COLO668 (cell line): ENCODE results near the gene ENOSF1.
"Not testable (repeated sequence)": the region's sequence is repeated elsewhere in the genome, so short reads cannot be mapped to it uniquely, and the experiment has no call there.

ENCODE experiments used
- DNase-seq: peaks from one replicate; lab custom pipeline; 2025; ENCODE audit not compliant: unreplicated experiment; lab: John Stamatoyannopoulos, UW

Gene ENOSF1, protein sequence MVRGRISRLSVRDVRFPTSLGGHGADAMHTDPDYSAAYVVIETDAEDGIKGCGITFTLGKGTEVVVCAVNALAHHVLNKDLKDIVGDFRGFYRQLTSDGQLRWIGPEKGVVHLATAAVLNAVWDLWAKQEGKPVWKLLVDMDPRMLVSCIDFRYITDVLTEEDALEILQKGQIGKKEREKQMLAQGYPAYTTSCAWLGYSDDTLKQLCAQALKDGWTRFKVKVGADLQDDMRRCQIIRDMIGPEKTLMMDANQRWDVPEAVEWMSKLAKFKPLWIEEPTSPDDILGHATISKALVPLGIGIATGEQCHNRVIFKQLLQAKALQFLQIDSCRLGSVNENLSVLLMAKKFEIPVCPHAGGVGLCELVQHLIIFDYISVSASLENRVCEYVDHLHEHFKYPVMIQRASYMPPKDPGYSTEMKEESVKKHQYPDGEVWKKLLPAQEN

DNA sequence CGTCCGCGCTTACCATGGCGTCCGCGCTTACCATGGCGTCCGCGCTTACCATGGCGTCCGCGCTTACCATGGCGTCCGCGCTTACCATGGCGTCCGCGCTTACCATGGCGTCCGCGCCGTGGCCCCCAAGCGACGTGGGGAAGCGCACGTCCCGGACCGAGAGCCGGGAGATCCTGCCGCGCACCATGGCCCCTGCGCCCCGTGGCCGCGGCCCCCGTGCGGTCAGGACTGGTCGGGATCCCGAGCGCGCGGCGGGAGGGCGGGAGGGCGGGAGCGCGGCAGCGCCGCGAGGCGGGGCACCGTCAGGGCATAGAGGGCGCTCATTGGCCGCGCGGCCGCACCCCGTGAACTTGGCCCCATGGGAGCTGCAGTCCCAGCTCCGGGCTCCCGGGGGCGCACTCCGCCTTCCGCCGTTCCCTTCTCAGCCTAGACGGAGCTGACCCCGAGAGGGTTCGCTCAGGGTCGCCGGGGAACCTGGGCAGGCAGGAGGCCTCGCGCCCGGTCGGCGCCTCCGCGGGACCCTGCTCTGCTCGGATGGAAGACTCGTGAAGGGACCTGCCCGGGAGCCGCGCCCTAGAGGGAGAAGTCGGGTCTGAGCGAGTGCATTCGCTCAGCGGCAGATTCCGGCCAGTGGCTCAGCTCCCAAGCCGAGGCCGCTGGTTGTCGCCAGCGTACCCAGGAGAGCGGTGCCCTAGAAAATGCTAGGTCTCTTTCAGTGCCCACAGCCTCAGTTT lies at the start of gene ENOSF1:
TSS of gene ENOSF1 (minus strand) at position 230 of the 734 bp plus-strand sequence. CDS start at position 187, 43 bp downstream.
- peak; percentile 98 for DNase-seq

DNA sequence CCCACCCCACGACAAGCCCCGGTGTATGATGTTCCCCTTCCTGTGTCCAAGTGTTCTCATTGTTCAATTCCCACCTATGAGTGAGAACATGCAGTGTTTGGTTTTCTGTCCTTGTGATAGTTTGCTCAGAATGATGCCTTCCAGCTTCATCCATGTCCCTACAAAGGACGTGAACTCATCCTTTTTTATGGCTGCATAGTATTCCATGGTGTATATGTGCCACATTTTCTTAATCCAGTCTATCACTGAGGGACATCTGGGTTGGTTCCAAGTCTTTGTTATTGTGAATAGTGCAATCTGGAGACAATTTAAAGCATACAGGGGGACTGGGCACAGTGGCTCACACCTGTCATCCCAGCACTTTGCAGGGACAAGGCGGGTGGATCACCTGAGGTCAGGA lies 47.4 kb upstream of the ENOSF1 start:
- not testable (repeated sequence) for DNase-seq

DNA sequence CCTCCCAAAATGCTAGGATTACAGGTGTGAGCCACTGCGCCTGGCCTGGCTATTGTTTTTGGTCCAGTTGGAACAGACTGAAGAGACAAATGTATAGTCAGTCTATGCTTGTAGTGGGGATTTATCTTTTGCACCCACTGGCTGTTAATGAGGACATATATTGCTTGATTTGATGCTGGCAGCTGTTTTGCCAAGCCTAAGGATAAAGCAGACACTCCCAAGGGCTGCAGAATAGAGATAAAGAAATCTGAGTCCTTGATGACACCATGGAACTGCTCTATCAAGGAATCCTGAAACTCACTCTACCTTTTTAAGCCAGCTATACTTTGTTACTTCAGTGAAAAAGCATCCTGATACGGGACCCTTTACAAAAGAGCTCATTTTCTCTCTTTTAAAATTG lies 43.1 kb upstream of the ENOSF1 start:
- no peak for DNase-seq

DNA sequence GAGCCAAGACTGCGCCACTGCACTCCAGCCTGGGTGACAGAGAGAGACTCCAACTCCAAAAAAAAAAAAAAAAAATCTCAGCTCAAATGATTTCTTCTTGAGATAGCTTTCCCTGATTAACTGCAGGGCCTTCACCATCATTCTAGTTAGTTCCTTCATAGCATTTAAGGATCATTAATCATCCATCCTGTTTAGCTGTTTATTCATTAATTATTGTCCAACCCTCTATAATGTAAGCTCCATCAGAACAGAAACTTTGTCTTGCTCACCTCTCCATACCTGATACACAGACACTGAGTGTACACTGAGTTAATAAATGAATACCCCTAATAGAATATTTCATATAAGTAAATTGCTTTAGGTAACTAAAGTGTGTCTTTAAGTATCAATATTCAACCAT lies 42.2 kb upstream of the ENOSF1 start:
- no peak for DNase-seq

DNA sequence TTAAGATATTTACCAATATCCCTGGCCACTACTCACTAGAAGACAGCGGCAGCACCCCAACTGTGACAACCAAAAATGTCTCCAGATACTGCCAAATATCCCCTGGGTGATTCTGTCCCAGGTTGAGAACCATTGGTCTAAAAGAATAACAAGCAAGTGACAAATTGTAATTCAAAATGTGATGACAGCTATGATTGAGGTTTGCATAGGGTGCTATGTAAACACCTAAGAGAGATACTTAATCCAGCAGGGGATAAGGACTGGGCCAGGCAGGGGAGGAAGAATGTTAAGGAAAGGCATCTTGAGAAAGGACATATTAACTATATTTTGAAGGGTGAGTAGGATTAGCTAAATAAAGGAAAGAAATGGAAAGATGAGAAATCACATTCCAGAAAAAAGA lies 38.0 kb upstream of the ENOSF1 start:
- no peak for DNase-seq

DNA sequence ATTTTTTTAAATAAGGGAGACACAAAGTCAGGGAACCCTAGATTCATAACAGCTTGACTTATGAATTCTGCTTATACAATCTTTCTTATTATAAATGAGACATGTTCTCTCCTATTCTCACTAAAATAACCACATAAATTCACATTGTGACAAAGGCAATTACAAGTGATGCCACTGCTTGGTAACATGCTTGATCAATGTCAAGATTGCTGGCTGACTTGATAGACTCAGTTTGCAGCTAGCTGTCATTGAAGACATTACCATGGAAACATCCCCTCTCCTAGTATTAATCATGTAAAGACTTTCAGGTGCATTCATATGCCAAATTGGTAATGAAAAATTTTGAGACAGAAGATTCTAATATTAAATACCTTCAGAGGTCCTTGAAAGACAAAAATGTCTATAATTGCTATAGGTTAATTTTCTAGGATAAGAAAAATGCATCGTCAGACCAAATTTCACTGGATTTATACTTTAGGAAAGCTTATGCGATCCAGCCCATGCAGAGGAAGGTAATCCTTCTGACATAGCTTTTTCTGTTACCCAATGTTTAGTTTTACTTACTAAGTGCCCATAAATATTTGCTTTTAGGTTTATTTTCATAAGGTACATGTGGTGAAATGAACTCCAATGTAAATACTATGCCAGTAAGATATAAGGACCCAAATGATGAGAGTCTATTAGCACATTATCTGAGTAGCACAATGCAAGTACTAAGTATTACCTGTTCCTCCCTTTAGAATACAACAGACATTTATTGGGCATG lies 32.6 kb upstream of the ENOSF1 start:
- DNase-seq = no peak

DNA sequence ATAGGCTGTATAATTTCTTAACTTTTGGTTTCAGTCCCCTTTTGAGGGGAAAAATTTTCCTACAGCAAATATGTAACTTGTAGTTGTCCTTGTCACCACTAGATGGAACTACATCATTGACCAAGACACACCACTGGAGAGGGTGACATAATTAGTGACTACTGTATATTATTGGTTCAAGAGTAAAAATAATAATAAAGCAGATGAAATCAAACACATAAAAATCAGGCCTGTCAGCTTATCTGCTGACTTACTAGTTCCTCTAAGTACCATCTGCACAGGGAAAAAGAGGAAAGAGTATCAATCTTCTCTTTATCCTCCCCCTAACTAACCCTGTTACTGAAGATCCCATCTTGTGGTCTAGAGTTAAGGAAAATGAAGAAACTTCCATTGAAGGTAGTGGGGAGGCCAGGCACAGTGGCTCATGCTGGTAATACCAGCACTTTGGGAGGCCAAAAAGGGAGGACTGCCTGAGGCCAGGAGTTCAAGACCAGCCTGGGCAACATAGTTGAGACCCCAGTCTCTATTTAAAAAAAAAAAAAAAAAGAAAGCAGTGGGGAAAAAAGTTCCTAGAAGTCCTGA lies 29.6 kb upstream of the ENOSF1 start:
- DNase-seq = no peak

DNA sequence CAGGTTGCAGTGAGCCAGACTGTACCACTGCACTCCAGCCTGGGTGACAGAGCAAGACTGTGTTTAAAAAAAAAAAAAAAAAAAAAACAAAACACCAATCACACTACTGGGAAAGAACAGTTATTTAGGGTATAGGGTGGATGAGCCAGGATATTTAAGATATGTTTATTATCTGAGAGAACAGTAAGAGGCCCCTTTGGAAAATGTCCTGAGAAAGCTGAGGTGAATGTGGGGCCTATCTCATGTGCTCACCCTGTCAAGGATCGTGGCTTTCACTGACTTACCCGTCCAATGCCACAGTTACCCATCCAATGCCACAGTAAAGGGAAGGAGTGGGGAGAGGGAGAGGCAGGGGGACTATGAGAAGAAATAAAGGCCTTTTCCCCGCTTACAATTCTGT lies 19.9 kb upstream of the ENOSF1 start:
- DNase-seq = no peak

DNA sequence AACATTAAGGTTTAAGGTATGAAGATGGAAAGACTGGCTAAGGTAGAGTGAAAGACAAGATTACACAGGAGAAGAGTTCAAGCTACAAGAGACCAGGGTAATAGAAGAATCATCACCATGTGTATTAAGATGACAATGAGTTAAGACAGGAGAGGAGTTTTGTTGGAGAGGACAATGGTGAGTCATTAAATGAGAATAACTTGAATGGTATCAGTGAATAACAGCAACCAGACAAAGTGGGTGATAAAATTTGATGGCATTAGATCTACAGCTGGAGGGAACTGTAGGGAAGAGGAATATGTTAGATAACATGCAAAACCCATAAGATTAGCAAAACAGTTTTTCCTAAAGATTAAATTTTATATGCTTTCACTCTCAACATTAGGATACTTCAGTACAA lies 18.8 kb upstream of the ENOSF1 start:
- no peak for DNase-seq

DNA sequence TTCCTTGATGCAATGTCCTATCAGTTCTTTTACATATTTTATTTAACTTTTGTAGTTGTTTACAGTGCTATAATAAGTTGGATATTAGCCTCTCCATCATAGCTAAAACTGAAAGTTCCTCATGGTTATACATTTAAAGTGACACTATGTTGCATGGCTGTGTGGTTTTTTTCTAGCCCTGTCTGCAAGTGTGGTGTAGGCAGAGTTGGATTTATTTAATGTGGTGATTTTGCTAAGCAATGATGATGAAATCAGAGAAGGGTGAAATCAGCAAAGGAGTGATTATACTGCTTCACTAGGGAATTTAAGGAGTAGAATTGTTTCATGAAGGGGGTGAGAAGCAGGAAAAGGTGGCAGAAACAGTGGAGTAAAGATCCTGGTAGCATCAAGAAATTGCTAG lies 18.3 kb upstream of the ENOSF1 start:
- DNase-seq = no peak

DNA sequence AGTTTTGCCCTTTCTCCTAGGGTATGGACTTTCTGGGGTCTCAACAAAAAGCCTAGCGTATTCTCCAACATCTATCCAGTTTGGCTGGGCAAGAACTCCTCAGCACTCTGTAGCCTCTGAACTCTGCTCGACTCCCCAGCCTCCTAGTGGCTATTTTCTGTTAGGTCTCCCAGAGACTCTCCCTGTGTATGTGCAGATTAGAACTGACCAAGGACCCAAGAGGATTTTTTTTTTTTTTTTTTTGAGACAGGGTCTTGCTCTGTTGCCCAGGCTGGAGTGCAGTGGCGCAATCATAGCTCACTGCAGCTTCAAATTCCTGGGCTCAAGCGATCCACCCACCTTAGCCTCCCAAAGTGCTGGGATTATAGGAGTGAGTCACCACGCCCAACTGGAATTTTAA lies 17.7 kb upstream of the ENOSF1 start:
- not testable (repeated sequence) for DNase-seq

DNA sequence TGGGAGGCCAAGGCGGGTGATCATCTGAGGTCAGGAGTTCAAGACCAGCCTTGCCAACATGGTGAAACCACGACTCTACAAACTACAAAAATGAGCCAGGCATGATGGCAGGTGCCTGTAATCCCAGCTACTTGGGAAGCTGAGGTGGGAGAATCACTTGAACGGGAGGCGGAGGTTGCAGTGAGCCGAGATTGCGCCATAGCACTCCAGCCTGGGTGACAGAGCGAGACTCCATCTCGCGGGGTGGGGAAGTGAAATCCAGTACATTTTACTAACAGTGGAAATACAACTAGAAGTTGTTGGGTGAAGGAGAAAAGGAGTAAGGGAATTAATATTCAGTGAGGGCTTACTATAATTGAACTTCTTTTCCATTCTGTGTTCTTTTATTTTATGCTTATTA lies 13.2 kb upstream of the ENOSF1 start:
- no peak for DNase-seq

DNA sequence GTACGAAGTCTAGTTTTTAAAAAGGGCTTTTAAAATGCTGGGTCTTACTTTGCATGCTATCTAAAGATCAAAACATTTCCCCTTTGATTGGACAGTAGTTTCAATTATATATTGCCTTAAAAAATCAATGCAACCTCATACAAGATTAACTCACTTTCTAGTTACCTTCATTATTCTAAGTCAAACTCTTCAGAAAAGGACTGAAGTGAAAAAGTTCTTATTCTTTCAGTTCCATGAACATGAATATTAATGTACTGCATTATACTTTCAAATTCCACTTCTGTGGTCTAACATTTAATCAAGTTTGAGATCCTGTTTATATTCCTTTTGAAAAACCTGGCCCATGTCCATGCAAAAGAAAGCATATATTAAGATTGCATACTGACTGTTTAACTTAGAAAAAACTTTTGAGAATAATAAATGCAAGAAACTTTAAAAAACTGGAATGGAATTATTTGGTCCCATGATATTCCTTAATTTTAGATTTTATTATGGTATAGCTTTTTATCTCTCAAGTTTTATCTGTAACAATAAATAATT lies 11.2 kb upstream of the ENOSF1 start:
- DNase-seq = no peak

DNA sequence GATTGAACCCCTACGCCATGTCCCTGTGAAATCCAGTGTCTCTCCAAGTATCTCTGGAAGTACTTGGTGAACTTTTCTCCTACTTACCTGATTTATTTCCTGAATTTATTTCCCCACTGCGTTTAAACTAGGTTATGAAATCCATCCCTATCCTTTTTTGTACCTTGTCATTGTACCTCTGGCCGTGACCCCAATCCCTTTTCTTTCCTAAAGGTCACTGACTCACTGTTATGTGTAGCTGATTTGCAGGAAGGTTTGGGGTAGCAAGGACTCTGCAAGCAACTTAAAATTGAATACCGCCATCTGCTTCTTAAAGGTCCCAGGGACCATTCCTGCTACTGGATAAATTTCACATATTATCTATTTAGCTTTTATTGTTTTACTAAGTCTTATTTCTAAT lies 4.6 kb upstream of the ENOSF1 start:
- DNase-seq = no peak

DNA sequence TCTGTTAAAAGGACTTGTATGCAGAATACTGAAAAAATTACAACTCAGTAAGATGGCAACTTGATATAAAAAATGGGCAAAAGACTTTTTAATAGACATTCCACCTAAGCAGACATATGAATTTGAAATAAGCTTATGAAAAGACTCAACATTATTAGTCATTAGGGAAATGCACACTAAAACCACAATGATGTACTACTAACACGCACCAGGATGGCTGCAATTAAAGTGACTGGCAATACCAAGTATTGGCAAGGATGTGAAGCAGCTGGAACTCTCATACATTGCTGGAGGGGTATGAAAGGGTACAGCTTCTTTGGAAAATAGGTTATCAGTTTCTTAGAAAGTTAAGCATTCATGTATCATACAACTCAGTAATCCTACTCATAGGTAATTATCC lies 3.2 kb upstream of the ENOSF1 start:
- no peak for DNase-seq

DNA sequence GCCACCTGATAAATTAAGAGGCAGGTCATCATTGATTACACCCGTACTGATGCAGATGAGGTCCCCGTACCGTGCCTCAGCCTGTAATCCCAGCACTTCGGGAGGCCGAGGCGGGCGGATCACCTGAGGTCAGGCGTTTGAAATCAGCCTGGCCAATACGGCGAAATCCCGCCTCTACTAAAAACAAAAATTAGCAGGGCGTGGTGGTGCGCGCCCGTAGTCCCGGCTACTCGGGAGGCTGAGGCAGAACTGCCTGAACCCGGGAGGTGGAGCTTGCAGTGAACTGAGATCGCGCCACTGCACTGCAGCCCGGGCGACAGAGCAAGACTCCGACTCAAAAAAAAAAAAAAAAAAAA lies 683 bp upstream of the ENOSF1 start:
- DNase-seq = no peak

DNA sequence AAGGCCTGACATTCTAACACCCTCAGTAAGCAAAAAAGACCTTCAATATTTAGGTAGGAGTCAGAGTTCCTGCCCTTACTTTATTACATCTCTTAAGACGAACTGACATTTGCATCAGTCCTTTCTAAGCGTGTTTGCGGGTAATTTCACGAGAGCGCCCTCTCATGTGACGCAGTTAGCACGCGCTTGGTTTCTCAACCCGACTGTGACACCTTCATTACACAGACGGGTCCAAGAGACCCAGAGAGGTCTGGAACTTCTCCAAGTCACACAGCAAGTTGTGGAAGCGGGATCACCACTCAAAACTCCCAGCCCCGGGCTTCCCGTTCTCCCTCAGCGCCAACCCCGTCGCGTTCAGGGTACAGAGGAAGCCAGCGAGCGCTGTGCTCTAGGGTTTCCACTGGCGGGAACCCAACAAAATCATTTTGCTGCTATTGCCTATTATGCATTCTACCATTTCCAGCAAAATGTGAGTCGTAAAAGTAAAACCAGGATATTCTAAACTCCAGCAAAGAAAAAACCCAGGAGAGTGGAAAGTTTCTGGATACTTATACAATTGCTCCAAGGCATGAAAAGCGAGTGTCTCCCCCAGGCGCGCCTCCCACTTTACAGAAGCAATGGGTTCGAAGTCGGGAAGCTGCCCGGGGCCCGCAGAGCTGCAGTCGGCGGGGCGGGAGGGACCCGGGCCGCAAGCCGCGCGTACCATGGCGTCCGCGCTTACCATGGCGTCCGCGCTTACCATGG lies 601 bp downstream of the ENOSF1 start:
- peak; percentile 68 for DNase-seq

DNA sequence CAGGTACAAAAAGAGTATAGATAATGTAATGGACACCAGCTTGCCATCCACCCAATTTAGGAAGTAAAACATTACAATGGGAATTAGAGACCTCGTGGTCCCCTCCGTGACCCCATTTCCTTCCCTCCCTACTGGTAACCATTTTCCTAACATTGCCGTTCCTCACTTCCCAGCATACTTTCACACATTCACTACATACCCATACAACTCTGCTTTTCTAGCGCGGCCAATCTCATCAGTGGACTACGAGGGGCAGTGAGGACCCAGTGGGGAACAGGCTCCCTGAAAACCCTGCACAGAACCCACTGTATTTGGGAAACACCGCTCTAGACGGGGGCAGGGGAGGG lies 1.1 kb downstream of the ENOSF1 start:
- peak; percentile 63 for DNase-seq

DNA sequence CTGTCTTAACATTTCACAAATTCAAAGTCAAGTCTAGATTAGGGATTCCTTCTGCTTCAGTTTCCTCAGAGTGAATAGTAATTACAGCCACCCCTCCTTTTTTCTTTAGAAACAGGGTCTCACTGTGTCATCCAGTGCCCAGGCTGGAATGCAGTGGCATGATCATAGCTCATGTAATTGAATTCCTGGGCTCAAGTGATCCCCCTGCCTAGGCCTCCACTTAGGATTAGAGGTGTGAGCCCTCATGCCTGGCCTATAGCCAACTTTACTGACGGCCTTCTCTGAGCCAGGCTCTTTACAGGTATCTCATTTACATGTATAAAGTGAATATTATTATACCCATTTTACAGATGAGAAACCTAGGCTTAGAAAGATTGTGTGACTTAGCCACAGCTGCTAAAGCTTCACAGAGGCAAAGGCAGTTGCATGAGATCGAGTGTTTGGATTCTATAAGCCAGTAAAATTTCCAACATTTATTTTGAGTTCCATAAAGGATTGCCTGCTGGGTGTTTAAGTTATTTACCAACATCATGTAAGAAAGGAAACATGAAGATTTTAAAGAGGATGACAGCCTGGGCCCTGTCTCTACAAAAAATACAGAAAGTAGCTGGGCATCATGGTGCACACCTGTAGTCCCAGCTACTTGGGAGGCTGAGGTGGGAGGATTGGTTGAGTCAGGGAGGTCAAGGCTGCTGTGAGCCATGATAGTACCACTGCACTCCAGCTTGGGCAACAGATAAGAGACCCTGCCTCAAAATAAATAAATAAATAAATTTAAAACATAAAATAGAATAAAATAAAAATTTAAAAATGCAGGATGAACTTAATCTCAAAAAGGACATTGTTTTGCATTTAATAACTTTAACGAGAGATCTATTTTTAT lies 1.8 kb downstream of the ENOSF1 start:
- DNase-seq = peak; percentile 33

DNA sequence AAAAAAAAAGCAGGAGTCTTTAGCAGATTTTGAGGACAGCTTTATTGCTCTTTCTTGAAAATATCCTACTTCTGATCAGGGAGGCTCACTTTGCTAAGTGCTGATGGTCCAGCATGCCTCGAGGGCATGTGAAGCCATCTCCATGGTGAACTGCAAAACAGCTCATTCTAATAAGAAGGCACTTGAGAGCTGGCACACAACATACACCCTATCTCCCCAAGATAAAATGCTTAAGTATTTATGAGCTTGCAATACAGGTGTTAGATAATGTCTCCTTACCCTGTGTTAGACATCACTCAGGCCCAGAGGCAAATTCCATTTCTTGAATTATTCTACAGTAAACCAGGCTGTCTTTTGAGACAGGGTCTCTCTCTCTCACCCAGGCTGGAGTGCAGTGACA lies 2.7 kb downstream of the ENOSF1 start:
- DNase-seq = no peak
